MCF 10A (cell line): ENCODE data around the gene DNAJC17. TPM values are rescaled to one million over a fixed set of nuclear protein-coding genes. Genes with fewer than 3 reads are reported as not detected.

Experiments
- Bru-seq: library from RNA; stranded (reverse); fragments of 400-500 nt; gene quantifications from one replicate; lab custom pipeline; 2021; lab: Mats Ljungman, UMichigan
- BruChase-seq, 2 experiments: library from RNA; stranded (reverse); fragments of 400-500 nt; gene quantifications; one replicate each; lab custom pipeline; 2021; lab: Mats Ljungman, UMichigan
- BruUV-seq: library from RNA; stranded (reverse); fragments of 400-500 nt; replicated peaks from 2 replicates; lab custom pipeline; 2021; lab: Mats Ljungman, UMichigan
- CTCF ChIA-PET: fragments of 300-600 bp; sonication (Branson Sonifier 250); formaldehyde crosslinking; extraction: SDS; loops from one replicate; lab custom pipeline; 2021; ENCODE audit warnings: antibody characterized with exemption, inconsistent platforms; lab: Yijun Ruan, JAX
- POLR2A ChIA-PET: fragments of 300-600, 350-650 bp; sonication (Branson Sonifier 250); formaldehyde crosslinking; extraction: SDS; loops from one replicate; lab custom pipeline; 2020; ENCODE audit warnings: antibody characterized with exemption, inconsistent platforms; lab: Yijun Ruan, JAX
- DNase-seq: peaks from one replicate; pipeline ENCODE4 v3.0.0-alpha.2; 2018; ENCODE audit not compliant: unreplicated experiment
- H3K27ac Mint-ChIP-seq: one replicate; pipeline ENCODE4 v1.8.0; 2022; ENCODE audit warnings: mild to moderate bottlenecking, low read depth, mixed read lengths; ENCODE audit not compliant: unreplicated experiment
- H3K27me3 Mint-ChIP-seq: one replicate; pipeline ENCODE4 v1.8.0; 2022; ENCODE audit warnings: mixed read lengths; ENCODE audit not compliant: insufficient read depth, unreplicated experiment
- H3K36me3 Mint-ChIP-seq: one replicate; pipeline ENCODE4 v1.8.0; 2022; ENCODE audit warnings: mild to moderate bottlenecking, moderate library complexity, mixed read lengths; ENCODE audit not compliant: insufficient read depth, unreplicated experiment
- H3K4me1 Mint-ChIP-seq: one replicate; pipeline ENCODE4 v1.8.0; 2022; ENCODE audit warnings: mixed read lengths; ENCODE audit not compliant: insufficient read depth, unreplicated experiment
- H3K4me3 Mint-ChIP-seq: one replicate; pipeline ENCODE4 v1.8.0; 2022; ENCODE audit warnings: mild to moderate bottlenecking, moderate library complexity, mixed read lengths; ENCODE audit not compliant: unreplicated experiment
- H3K9me3 Mint-ChIP-seq: one replicate; pipeline ENCODE4 v1.8.0; 2022; ENCODE audit warnings: mixed read lengths; ENCODE audit not compliant: unreplicated experiment
- intact Hi-C: fragments of 100-400 bp; cut with micrococcal nuclease; formaldehyde crosslinking; loops from 2 replicates; pipeline ENCODE4 v1.14.1; 2022
- long read RNA-seq: library from polyadenylated mRNA; stranded (forward); transcript quantifications from one replicate; pipeline ENCODE4 v2.0.0, GENCODE V29; 2022
- total RNA-seq: library from RNA; stranded (reverse); gene quantifications from 2 replicates; pipeline ENCODE4 v1.2.3, GENCODE V29; 2022
- TF ChIP-seq, protein P1 (sequence below): fragments of 200-600 bp; IDR thresholded peaks from one replicate; pipeline ENCODE4 v1.8.0; 2022; ENCODE audit warnings: antibody characterized with exemption, mild to moderate bottlenecking; ENCODE audit not compliant: unreplicated experiment

The DNAJC17 gene, protein sequence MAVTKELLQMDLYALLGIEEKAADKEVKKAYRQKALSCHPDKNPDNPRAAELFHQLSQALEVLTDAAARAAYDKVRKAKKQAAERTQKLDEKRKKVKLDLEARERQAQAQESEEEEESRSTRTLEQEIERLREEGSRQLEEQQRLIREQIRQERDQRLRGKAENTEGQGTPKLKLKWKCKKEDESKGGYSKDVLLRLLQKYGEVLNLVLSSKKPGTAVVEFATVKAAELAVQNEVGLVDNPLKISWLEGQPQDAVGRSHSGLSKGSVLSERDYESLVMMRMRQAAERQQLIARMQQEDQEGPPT
- total RNA-seq (55.1 and 58.1 TPM in 2 replicates), Bru-seq, nascent RNA (percentile 63 among the genes with signal in this experiment), BruChase-seq, experiment 1, labeled RNA remaining after a 6-hour chase (percentile 65 among the genes with signal in this experiment), BruChase-seq, experiment 2, labeled RNA remaining after a 2-hour chase (percentile 64 among the genes with signal in this experiment)
- long read RNA-seq, transcript DNAJC17-201 (11 exons, 3,731 nt) = major isoform, 38 of 54 reads
- long read RNA-seq, partial matches to known transcripts = 4 of 54 reads
- long read RNA-seq, other reads (novel, unspliced or antisense) = 12 of 54 reads

DNA sequence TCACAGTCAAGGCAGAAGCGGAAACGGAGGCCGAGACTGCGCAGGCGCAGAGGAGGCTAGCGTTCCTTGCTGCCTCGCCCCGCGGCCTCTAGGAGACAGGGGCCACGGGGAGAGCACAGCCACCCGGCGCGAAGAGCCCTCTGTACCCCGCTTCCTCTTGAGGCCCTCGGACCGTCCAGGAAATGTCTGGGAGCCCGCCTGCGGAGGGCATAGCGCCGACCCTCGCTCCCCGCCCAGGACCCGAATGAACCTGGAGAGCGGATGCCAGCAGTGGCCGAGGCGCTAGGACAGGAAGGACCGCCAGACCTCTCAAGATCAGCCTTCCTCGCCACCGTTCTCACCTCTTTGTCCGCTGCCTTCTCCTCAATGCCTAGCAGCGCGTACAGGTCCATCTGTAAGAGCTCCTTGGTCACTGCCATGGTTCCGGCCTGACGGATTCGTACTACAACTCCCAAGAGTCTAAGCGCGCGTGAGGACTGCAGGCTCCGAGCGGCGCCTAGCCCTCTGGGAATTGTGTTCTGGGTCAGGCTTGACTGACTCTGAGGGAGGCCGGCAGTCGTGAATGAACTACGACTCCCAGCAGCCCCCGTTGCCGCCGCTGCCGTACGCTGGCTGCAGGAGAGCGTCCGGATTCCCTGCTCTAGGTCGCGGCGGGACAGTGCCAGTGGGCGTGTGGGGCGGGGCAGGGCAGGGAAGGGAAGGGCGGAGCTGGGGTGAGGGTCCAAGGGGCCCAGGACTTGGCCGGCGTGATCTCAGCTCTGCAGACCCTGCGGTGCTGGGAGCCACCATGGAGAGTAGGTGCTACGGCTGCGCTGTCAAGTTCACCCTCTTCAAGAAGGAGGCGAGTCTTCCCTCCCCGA, at the start of gene DNAJC17, which contains the start of gene ZFYVE19:
DNAJC17 (minus strand) TSS at position 446 of the 860 bp plus-strand sequence; CDS start at position 419, 27 bp downstream.
ZFYVE19 (plus strand) TSS at position 62 of the 860 bp plus-strand sequence; CDS start at position 563, 501 bp downstream.
- BruUV-seq = no TSS peak
- DNase-seq = peak; percentile 98
- intact Hi-C loops = no loop called here
- H3K9me3 Mint-ChIP-seq = no peaks in the 10 kb centered on the region
- peak within 1 kb of the TSS; percentile 81 for H3K4me3 Mint-ChIP-seq
- ChIA-PET CTCF (interaction anchor here (0.5 to 2.1 kb wide), 9 partner anchors 9 to 615 kb away, joined by 3 to 8 read pairs (median 3); partner anchors contain the start of gene VPS18), POLR2A (interaction anchor here (0.6 to 3.7 kb wide), 14 partner anchors 10 to 835 kb away, joined by 3 to 47 read pairs (median 5); partner anchors contain the start of genes C15orf62, GCHFR, RAD51 and SPINT1)
- peaks cover 16% of the 10 kb centered on the region for H3K36me3 Mint-ChIP-seq
- H3K27me3 Mint-ChIP-seq = no peaks in the 10 kb centered on the region
- TF ChIP-seq, protein P1, sequence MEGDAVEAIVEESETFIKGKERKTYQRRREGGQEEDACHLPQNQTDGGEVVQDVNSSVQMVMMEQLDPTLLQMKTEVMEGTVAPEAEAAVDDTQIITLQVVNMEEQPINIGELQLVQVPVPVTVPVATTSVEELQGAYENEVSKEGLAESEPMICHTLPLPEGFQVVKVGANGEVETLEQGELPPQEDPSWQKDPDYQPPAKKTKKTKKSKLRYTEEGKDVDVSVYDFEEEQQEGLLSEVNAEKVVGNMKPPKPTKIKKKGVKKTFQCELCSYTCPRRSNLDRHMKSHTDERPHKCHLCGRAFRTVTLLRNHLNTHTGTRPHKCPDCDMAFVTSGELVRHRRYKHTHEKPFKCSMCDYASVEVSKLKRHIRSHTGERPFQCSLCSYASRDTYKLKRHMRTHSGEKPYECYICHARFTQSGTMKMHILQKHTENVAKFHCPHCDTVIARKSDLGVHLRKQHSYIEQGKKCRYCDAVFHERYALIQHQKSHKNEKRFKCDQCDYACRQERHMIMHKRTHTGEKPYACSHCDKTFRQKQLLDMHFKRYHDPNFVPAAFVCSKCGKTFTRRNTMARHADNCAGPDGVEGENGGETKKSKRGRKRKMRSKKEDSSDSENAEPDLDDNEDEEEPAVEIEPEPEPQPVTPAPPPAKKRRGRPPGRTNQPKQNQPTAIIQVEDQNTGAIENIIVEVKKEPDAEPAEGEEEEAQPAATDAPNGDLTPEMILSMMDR = peak; percentile 10
- peak within 1 kb of the TSS; percentile 83 for H3K27ac Mint-ChIP-seq
- H3K4me1 Mint-ChIP-seq = peaks cover 12% of the 10 kb centered on the region

DNA sequence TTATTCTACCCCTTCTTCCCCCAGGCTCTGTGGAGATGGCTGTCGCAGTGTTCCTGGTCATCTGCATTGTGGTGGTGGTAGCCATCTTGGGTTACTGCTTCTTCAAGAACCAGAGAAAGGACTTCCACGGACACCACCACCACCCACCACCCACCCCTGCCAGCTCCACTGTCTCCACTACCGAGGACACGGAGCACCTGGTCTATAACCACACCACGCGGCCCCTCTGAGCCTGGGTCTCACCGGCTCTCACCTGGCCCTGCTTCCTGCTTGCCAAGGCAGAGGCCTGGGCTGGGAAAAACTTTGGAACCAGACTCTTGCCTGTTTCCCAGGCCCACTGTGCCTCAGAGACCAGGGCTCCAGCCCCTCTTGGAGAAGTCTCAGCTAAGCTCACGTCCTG, 49.5 kb upstream of the DNAJC17 start:
- intact Hi-C loops = loop anchor here (1.0 to 5.0 kb wide), 2 partner anchors 36 to 109 kb away; no protein-coding TSS in a partner anchor
- no peaks in the 10 kb centered on the region for H3K27me3 Mint-ChIP-seq
- BruUV-seq = no TSS peak
- ChIA-PET CTCF (interaction anchor here (0.6 to 7.8 kb wide), 19 partner anchors 10 to 946 kb away, joined by 3 to 131 read pairs (median 4); partner anchors contain the start of genes DNAJC17, SPINT1, VPS18 and ZFYVE19), POLR2A (interaction anchor here (0.6 to 7.8 kb wide), 7 partner anchors 10 to 105 kb away, joined by 3 to 68 read pairs (median 3); partner anchors contain the start of genes RHOV and VPS18)
- no peak overlapping the region for H3K27ac Mint-ChIP-seq
- TF ChIP-seq, protein P1 = no peak
- H3K9me3 Mint-ChIP-seq = no peaks in the 10 kb centered on the region
- no peak overlapping the region for H3K4me3 Mint-ChIP-seq
- peaks cover 13% of the 10 kb centered on the region for H3K4me1 Mint-ChIP-seq
- H3K36me3 Mint-ChIP-seq = peaks cover 40% of the 10 kb centered on the region
- no peak for DNase-seq

DNA sequence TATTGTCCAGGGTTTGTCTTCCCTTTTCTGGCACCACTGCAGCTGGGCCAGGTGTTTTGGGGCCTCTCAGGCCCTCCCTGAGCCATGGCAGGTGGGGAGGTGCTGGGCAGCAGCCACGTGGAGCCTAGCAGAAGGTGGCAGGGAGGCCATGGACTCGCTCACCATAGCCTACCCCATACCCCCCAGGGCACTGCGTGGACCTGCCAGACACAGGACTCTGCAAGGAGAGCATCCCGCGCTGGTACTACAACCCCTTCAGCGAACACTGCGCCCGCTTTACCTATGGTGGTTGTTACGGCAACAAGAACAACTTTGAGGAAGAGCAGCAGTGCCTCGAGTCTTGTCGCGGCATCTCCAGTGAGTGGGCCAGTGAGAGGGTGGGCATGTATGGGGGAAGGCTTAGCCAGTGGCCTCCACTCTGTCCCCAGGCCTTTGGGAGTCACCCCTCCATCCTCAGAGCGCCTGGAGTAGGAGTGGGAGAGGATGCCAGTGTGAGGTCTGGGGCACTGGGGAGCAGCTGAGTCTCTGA, 48.5 kb upstream of the DNAJC17 start:
- Mint-ChIP-seq H3K4me1 (peaks cover 12% of the 10 kb centered on the region), H3K36me3 (peaks cover 50% of the 10 kb centered on the region), H3K27me3 (no peaks in the 10 kb centered on the region), H3K9me3 (no peaks in the 10 kb centered on the region), H3K27ac (no peak overlapping the region), H3K4me3 (no peak overlapping the region)
- TF ChIP-seq, protein P1 = no peak
- POLR2A ChIA-PET = interaction anchor here (0.6 to 5.3 kb wide), 4 partner anchors 22 to 39 kb away, joined by 3 to 63 read pairs (median 6); partner anchors contain the start of gene VPS18
- CTCF ChIA-PET = interaction anchor here (0.5 to 7.8 kb wide), 9 partner anchors 9 to 316 kb away, joined by 3 to 131 read pairs (median 3); partner anchors contain the start of genes SPINT1 and VPS18
- no peak for DNase-seq
- intact Hi-C loops = loop anchor here (5.0 kb wide), 1 partner anchor 108 kb away; no protein-coding TSS in a partner anchor
- BruUV-seq = no TSS peak
